ENCODE results near the gene KIF2C. TPM values are rescaled to one million over a fixed set of nuclear protein-coding genes. Genes with fewer than 3 reads are reported as not detected.
"Not testable (repeated sequence)": the region's sequence is repeated elsewhere in the genome, so short reads cannot be mapped to it uniquely, and the experiment has no call there.

Gene KIF2C
- total RNA-seq, 1 experiment from 2014 or later: 117 TPM

DNA sequence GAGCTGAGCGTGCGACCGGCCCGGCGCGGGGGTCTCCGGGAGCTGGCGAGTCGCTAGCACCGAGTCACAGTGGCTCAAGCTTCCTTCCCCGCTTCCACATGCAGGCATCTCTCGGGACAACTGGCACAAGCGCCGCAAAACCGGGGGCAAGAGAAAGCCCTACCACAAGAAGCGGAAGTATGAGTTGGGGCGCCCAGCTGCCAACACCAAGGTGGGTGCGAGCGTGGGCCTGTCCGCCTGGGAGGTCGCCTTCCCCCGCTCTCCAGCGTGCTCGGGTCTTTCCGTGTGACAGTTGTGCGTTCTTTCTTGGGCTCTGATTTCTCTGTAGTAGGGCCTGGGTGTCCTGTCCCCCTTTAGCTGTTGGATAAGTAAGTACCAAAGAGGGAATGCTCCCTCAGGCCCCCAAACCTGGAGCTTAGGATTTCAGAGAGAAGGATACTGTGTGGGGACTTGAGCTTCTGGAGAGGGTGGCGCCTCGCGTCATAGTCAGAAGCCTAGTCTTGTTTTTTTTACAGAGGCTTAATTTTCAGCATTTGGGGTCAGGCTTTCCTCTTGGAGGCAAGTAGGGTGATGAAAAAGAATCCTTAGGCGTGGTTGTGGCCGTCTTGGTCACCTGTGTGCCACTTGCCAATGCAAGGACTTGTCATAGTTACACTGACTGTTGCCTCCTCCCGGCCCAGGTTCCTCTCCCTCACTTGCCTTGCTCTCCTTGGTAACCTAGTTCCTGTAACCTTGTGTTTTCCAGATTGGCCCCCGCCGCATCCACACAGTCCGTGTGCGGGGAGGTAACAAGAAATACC is 36.5 kb downstream of the KIF2C start:
- peak; percentile 29 for DNase-seq (ENCODE audit: low read depth)

DNA sequence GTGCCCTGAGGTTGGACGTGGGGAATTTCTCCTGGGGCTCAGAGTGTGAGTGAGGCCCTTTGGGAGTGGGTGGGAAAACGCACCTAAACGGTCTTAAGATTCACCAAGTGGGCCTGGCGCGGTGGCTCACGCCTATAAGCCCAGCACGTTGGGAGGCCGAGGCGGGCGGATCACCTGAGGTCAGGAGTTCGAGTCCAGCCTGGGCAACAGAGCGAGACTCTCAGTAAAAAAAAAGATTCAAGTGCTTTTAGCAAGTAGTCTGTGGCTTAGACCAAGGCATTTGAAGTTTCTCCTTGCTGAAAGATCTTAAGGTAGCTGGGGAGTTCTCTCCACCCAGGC is 37.1 kb downstream of the KIF2C start:
- no peak for DNase-seq (ENCODE audit: low read depth)

DNA sequence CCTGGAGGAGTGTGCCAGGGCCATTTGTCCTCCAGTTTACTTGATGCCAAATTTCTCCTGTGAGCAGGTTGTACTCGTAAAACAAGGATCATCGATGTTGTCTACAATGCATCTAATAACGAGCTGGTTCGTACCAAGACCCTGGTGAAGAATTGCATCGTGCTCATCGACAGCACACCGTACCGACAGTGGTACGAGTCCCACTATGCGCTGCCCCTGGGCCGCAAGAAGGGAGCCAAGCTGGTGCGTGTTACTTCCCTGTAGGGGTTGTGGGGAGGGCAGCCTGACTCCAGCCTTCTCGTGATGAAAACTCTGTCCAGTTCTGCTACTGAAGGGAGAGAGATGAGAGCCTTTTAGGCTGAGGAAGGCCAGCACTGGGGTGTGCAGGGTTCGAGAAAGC is 37.9 kb downstream of the KIF2C start:
- DNase-seq (ENCODE audit: low read depth): no peak

DNA sequence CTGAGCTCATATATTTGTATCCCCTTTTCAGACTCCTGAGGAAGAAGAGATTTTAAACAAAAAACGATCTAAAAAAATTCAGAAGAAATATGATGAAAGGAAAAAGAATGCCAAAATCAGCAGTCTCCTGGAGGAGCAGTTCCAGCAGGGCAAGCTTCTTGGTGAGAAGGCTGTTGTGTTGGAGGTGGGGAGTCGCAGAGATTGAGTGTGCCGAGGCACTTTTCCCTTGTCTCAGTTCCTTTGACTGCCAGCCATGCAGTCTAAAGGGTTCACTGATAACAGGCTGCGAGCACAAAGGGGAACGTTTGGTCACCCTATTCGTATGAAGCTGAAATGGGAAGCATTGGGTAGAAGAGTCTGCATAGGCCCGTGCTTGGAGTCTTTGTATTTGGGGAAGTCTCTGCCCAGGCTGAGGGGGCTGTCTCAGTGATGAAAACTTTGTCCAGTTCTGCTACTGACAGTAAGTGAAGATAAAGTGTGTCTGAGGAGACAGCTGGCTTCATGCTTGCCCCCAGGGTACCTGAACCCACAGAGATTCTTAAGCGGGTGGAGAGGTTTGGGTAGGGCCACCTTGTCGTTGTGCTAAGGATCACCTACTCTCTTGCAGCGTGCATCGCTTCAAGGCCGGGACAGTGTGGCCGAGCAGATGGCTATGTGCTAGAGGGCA is 38.5 kb downstream of the KIF2C start:
- DNase-seq (ENCODE audit: low read depth): no peak

DNA sequence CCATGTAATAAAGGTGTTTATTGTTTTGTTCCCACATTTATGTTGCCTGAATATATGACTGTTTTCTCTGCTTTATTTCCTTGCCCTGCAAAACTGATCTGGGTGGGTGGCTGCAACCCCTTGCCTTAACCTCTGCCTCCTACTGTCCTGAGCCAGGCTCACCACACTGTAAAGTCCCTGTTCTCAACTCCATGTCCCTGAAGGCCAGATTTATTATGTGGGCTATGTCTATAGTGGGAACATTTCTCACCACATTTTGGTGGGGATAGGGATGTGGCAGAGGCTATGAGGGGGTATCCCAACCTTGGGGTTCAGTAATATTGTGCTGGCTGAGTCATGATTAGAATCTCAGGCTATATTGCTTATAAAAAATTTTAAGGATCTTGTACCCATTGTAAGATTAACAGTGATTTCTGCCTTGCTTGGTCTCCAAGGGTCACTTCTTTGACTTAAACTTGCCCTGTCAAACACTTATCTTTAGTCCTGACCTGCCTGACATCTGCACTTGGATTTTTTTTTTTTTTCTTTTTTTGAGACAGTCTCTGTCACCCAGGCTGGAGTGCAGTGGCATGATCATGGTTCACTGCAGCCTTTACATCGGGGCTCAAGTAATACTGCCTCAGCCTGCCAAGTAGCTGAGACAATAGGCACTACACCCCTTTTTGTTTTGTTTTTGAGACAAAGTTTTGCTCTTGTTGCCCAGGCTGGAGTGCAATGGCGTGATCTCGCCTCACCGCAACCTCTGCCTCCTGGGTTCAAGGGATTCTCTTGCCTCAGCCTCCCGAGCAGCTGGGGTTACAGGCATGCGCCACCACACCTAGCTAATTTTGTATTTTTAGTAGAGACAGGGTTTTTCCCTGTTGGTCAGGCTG is 39.3 kb downstream of the KIF2C start:
- no peak for DNase-seq (ENCODE audit: low read depth)

DNA sequence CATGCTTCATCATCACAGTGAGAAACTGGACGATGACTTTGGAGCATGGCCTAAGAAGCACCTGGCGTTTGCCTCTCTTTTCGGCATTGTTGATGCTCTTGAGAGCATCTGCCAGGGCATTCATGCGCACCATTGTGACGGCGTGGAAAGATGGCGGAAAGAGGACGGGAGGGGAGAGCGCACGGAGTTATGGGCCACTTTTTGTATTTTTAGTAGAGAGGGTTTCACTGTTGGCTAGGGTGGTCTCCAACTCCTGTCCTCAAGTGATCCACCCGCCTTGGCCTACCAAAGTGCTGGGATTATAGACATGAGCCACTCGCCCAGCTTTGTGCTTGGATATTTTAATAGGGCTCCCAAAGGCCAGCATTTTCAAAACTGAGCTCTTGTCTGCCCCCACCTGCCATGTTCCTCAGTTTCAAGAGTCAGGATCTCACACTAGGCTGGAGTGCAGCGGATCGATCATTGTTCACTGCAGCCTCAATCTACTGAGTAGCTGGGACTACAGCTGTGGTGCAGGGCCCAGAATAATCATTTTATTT is 41.0 kb downstream of the KIF2C start:
- DNase-seq (ENCODE audit: low read depth): no peak

DNA sequence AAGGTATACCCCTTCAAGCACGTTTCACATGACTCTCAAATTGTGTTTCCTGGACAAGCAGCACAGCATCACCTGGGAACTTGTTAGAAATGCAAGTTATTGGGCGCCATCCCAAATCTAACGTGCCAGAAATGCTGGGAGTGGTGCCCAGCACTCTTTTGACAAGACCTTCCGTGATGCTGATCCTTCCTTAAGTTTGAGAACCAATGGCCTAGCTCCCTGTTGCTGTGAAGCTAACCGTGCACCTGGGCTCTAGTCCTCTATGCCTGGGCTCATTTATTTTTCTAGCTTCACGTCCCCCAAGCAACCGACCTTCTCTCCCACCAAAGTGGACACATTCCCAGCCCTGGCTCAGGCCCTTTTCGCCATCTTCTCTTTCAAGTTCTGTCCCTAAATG is 44.1 kb downstream of the KIF2C start:
- DNase-seq (ENCODE audit: low read depth): no peak

DNA sequence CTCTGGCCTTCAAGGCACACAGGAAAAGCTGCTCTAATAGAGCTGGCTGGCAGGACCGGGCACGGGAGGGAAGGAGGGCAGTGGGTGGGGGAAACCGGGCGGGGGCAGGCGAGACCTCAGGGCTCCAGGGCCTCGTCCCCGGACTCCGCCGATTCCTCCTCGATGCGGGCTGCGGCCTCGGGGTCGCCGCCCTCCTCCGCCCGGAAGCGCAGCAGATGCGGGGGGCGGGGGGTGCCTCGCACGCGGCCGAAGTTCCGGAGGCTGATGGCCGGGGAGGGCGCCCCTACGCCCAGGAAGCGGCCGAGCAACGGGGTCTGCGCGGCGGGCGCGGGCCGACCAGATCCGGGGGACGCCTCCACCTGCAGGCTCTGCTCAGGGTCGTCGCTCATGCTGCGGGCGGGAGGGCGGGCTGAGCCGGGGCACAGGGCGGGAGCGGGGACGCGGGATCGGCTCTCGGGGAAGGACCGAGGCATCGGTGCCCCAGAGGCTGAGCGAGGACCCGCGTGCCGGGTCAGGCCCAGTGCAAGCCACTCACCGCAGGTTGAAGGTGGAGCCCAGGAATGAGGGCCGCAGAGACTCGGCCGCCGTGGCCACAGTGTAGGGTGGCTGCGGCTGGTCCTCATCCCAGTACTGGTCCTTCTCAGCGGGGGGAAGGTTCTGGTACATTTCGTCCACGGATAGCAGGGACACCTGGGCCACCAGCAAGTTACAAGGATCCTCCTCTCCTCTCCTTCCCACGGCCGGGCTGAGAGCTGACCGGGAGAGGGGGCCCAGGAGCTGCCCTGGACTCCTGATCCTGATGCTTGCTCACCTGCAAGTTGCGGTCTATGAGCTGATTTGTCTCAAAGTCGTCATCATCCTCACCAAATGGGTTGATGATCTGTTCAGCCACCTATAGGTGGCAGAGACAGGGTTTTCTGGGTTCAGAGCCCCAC is 44.7 kb downstream of the KIF2C start:
- DNase-seq (ENCODE audit: low read depth): no peak

DNA sequence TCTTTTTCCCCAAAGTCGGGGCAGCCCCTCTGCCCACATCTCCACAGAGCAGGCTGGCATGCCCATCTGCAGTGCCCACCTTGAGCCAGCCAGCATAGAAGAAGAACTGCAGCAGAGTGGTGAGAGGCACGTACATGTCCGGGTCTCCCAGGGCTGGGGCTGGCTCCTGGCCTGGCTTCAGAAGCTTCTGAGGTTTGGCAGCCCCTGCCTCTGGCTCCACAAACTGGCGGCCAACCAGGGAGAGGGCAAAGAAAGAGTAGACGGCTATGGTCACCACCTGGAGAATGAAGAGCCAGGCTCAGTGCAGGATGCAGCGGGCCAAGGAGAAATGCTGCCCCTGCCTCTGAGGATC is 45.4 kb downstream of the KIF2C start:
- no peak for DNase-seq (ENCODE audit: low read depth)

DNA sequence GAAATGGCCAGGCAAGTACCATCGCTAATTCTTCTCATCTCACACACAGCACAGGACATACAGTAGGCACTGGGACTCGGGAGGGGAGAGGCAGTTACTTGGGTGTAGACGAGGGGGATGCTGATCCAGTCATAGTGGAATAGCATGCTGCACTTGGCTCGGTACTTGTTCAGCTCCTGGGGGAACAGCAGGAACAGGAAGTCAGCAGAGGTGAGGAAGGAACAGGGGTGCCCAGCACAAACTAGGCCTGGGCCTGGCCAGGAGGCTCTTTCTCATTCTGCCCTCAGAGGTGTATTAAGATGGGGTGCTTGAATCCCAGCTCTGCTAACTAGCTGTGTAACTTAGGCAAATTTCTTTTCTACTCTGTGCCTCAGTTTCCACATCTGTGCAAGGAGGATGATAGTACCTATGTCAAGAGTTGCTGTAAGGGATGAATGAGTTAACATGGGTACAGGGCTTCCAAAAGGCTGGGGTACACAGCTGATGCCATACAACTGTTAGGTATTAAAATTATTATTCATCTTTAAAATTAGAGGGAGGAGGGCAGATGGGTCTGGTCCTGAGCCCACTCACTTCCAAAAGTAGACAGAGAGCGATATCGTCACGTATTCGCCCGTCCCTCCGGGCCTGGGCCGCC is 46.0 kb downstream of the KIF2C start:
- DNase-seq (ENCODE audit: low read depth): no peak

DNA sequence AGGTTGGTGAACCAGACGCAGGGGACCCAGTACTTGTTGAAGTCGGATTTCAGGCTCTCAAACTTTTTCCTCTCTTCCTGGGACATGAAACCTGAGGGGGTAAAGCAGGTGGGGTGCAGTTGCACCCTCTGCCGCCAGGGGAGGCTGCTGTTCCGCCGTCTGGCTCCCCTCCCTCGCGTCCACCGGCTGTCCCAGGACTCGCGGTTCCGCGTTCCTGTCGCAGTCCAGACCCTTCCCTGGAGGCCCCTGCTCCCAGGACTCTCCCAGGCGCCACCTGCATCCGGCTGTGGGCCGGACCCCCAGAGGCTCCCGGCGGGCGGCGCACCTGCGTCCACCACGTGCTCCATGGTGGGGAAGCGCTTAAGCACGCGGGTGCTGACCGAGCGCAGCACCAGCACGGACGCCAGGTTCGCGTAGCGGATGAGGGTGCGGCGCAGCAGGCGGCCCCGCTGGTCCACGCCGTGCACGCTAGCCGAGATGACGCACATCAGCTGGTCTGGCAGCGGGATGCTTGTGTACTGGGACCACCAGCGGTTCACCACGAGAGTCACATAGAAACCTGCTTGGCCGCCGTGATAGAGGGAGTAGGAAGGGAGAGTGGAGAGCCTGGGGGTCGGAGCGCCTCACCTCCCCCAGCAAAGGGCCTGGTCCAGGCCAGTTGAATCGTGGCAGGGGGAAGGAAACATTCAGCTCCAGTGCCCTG is 46.7 kb downstream of the KIF2C start:
- peak; percentile 63 for DNase-seq (ENCODE audit: low read depth)

DNA sequence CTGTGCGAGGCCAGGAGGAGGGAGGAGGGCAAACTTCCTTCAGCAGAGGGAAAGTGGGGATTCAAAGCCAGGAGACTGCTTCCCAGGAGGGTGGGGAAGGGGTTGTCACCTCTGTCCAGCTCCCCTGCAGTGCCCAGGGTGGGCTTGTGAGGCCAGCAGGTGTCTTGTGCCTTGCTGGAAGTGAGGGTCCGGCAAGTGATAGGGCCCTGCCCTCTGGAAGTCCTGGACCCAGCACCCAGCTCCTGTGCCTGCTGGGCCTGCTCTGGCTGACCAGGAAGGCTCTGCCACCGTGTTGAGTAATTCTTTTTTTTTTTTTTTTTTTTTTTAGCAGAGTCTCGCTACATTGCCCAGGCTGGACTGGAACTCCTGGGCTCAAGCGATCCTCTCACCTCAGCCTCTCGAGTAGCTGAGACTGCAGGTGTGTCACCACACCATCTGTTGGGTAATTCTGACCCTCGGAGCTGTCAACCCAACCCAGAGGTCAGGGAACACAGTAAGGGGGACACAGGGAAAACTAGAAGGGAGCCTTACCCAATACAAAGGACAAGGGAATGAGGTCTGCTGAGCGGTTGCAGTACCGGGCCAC is 47.3 kb downstream of the KIF2C start:
- no peak for DNase-seq (ENCODE audit: low read depth)

DNA sequence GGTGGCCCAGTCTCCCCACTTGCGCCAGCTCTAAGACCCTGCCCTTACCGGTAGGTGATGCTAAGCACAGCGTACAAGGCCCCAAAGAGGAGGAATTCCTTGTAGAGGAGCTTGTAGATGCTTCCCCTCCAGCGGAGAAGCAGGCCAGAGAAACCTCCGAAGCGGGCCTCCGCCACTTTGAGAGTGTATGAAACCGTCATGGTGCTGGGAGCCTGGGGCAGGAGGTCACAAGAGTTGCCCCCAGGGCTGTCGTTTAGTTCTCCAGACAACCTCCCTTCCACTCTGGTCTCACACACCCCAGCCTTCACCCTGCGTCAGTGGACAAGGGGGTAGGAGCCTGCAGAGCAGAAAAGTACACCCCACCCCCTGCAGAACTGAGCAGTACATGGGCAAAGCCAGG is 47.9 kb downstream of the KIF2C start:
- no peak for DNase-seq (ENCODE audit: low read depth)

DNA sequence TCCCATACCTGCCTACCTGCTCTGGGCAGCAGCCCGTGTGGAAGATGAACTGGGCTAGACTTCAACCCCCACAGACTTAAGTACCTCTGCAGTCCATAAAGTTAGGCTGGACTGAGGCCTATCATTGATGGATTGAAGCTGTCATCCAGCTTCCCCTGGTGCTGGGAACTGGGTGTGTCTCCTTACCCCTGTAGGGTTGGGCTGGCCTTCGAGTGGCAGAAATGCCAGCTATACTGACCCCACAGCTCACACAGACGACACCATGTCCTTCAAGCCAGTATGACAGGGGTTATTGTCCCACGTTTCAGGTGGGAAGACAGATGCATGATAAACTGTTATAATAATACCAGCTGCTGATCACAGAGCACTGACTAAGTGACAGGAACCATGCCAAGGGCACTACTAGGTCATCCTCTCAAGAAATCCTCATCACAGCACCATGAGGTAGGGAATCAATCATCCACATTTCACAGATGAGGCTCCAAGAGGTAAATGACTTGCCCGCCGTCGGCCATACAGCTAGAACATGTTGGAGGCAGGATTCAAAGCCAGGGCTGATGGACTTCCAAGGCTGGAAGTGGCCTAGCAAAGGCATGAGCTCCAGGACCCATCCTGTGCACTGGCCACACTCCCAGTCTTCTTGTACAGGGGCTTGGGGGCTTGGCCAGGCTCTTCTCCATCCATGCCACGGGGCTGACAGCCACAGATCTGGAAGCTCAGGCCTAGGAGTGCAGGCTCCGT is 48.7 kb downstream of the KIF2C start, which contains the start of gene BEST4:
TSS of gene BEST4 (minus strand) at position 51 of the 741 bp plus-strand sequence. CDS start 465 bp downstream, outside the sequence.
- DNase-seq (ENCODE audit: low read depth): no peak

DNA sequence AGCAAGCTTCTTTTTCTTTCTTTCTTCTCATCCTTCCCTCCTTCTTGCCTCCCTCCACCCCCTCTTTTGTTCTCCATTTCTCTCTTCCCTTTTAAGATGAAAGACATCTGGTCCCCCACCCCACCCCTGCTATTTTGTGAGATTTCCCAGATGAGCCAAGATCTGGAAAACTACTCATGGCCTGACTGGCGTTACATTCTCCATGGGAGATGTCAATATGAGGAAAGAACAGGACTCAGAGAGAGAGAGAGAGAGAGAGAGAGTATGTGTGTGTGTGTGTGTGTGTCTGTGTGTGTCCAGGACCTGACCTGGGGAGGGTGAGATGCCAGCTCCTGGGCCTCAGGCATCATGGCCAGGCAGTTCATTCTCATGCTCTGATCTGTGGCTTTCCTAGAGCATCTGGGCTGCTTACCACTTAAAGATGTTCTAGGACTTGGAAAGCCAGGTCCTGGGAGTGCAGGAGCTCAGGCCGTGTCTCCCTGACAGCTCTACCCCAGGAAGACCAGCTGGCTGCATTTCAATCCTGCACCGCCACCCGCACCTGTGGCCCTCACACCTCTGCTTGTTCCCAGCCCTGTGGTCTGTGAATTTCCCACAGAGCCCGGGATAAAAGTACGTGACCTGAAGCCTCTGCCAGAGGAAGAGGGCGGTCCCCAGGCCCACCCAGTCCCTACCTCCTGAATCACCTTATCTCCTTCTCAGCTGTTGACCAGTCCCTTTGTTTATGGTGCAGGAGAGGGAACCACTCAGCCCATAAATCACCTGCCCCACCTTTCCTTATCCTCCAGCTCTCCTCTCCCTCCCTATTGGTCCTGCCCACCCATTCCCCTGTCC is 51.5 kb downstream of the KIF2C start:
- DNase-seq (ENCODE audit: low read depth): no peak

DNA sequence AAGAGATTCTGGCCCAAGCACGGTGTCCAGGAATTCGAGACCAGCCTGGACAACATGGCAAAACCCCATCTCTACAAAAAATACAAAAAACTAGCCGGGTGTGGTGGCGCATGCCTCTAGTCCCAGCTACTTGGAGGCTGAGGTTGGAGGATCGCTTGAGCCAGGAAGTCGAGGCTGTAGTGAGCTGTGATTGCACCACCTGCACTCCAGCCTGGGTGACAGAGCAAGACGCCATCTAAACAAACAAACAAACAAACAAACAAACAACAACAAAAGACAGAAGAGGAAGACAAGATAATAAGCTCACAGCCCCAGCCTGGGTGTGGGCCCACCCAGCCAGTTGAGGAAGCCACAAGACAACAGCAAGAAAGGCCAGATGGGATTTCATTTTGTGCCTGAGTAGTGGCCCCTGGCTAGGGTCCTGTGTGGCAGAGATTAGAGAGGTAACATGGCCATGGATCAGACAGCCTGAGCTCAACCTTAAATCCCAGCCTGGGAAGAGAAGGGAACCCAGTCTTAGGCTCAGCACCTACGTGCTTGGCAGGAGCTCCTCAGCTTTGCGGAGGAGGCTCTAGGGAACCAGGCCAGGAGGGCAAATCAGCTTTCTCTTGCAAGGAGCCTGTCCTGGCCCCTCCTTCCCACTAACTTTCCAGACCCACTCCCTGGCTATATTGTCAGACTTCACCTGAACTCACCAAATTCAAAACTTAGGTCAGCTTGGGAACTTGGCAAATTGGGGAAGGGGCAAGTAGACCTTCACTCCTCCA is 53.3 kb downstream of the KIF2C start:
- DNase-seq (ENCODE audit: low read depth): no peak

DNA sequence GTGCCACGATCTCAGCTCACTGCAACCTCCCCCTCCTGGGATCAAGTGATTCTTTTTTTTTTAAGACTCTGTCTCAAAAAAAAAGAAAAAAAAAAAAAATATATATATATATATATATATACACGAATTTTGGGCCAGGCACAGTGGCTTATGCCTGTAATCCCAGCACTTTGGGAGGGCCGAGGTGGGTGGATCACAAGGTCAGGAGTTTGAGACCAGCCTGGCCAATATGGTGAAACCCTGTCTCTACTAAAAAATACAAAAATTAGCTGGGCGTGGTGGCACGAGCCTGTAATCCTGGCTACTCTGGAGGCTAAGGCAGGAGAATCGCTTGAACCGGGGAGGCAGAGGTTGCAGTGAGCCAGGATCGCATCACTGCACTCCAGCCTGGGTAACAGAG is 58.2 kb downstream of the KIF2C start:
- DNase-seq (ENCODE audit: low read depth): not testable (repeated sequence)

Data from Daoy (cell line).